HFFc6 (cell line): ENCODE measurements around the gene ALX4. TPM values are rescaled to one million over a fixed set of nuclear protein-coding genes. Genes with fewer than 3 reads are reported as not detected.

Source experiments
- DNase-seq: peaks from one replicate; pipeline ENCODE4 v3.0.0-alpha.2; 2018
- H3K27ac Mint-ChIP-seq: 2 replicates; pipeline ENCODE4 v1.8.0; 2020; ENCODE audit warnings: mild to moderate bottlenecking, mixed read lengths
- H3K27me3 Mint-ChIP-seq: 2 replicates; pipeline ENCODE4 v1.8.0; 2021; ENCODE audit warnings: mild to moderate bottlenecking, moderate library complexity, mixed read lengths; ENCODE audit not compliant: insufficient read depth
- H3K36me3 Mint-ChIP-seq: 2 replicates; pipeline ENCODE4 v1.8.0; 2021; ENCODE audit warnings: low read depth, mixed read lengths
- H3K4me1 Mint-ChIP-seq: 2 replicates; pipeline ENCODE4 v1.8.0; 2020; ENCODE audit warnings: low read depth, mixed read lengths
- H3K4me3 Mint-ChIP-seq: 2 replicates; pipeline ENCODE4 v1.8.0; 2020; ENCODE audit warnings: mild to moderate bottlenecking, moderate library complexity, mixed read lengths
- H3K9me3 Mint-ChIP-seq: 2 replicates; pipeline ENCODE4 v1.8.0; 2020; ENCODE audit warnings: mild to moderate bottlenecking, mixed read lengths
- CTCF ChIP-seq: fragments of 200-600 bp; sonication (generic); IDR thresholded peaks from 2 replicates; pipeline ENCODE4 v1.5.0; 2021; ENCODE audit warnings: antibody characterized with exemption, mild to moderate bottlenecking
- total RNA-seq, 6 experiments: library from RNA; stranded (reverse); fragmentation: NEBNext Ultra II Directional; extraction: Animal tissue kit (Norgen Biotek cat#: 25700); gene quantifications; 2 replicates in 1 of 6; 3 replicates in 5 of 6; pipeline ENCODE4 v1.2.3, GENCODE V29; 2021

ALX4 gene
- total RNA-seq, 6 experiments from 2014 or later, result 0.02 to 0.13 (median 0.06) TPM

GRCh38 chr11:44248109-44248508 lies 61.8 kb downstream of the ALX4 start:
- H3K27ac Mint-ChIP-seq, result no peak overlapping the region
- no peak overlapping the region for H3K4me3 Mint-ChIP-seq
- peaks cover 40% of the 10 kb centered on the region for H3K36me3 Mint-ChIP-seq
- peaks cover 13% of the 10 kb centered on the region for H3K9me3 Mint-ChIP-seq
- peaks cover 46% of the 10 kb centered on the region for H3K4me1 Mint-ChIP-seq
- H3K27me3 Mint-ChIP-seq, result no peaks in the 10 kb centered on the region; the same call in 1 of the 2 replicates
- no peak for TF ChIP-seq CTCF
- no peak for DNase-seq

GRCh38 chr11:44247508-44247907 lies 62.4 kb downstream of the ALX4 start:
- H3K36me3 Mint-ChIP-seq, result peaks cover 34% of the 10 kb centered on the region
- H3K4me1 Mint-ChIP-seq, result peaks cover 52% of the 10 kb centered on the region
- peaks cover 7% of the 10 kb centered on the region for H3K9me3 Mint-ChIP-seq
- 0 out of 2 replicates have a peak overlapping the region, but pooled peaks have one; percentile 18 for H3K4me3 Mint-ChIP-seq
- H3K27me3 Mint-ChIP-seq, result no peaks in the 10 kb centered on the region; the same call in 1 of the 2 replicates
- H3K27ac Mint-ChIP-seq, result no peak overlapping the region
- TF ChIP-seq CTCF, result no peak
- no peak for DNase-seq

GRCh38 chr11:44246726-44247125 lies 63.2 kb downstream of the ALX4 start:
- no peak for TF ChIP-seq CTCF
- peaks cover 27% of the 10 kb centered on the region for H3K36me3 Mint-ChIP-seq
- H3K9me3 Mint-ChIP-seq, result no peaks in the 10 kb centered on the region; the same call in 1 of the 2 replicates
- H3K27me3 Mint-ChIP-seq, result no peaks in the 10 kb centered on the region; the same call in 1 of the 2 replicates
- H3K4me1 Mint-ChIP-seq, result peaks cover 57% of the 10 kb centered on the region
- no peak overlapping the region for H3K4me3 Mint-ChIP-seq
- DNase-seq, result peak; percentile 64
- H3K27ac Mint-ChIP-seq, result peak overlapping the region; percentile 9; the same call in 1 of the 2 replicates

- H3K9me3 Mint-ChIP-seq, result no peaks in the 10 kb centered on the region
- H3K4me3 Mint-ChIP-seq, result peak overlapping the region; percentile 61
- peaks cover 67% of the 10 kb centered on the region for H3K4me1 Mint-ChIP-seq
- peak; percentile 10 for DNase-seq
- no peak for TF ChIP-seq CTCF
- H3K27ac Mint-ChIP-seq, result peak overlapping the region; percentile 69
- no peaks in the 10 kb centered on the region; the same call in 1 of the 2 replicates for H3K27me3 Mint-ChIP-seq
- H3K36me3 Mint-ChIP-seq, result peaks cover 19% of the 10 kb centered on the region
Observed at GRCh38 chr11:44244639-44245310, 65.2 kb downstream of the ALX4 start.

GRCh38 chr11:44243595-44244343 lies 66.2 kb downstream of the ALX4 start:
- H3K9me3 Mint-ChIP-seq, result no peaks in the 10 kb centered on the region
- H3K27ac Mint-ChIP-seq, result peak overlapping the region; percentile 69
- DNase-seq, result peak; percentile 18
- H3K4me1 Mint-ChIP-seq, result peaks cover 68% of the 10 kb centered on the region
- peaks cover 23% of the 10 kb centered on the region for H3K36me3 Mint-ChIP-seq
- no peak for TF ChIP-seq CTCF
- H3K27me3 Mint-ChIP-seq, result no peaks in the 10 kb centered on the region; the same call in 1 of the 2 replicates
- H3K4me3 Mint-ChIP-seq, result peak overlapping the region; percentile 61
